Hepatocyte (in vitro differentiated cells): Measurements from ENCODE around the gene BCAS3.

Source experiments
- EZH2 ChIP-seq: fragments of 200-600 bp; sonication (generic); IDR thresholded peaks from 2 replicates; pipeline ENCODE4 v1.6.1; 2016; ENCODE audit warnings: antibody characterized with exemption, mild to moderate bottlenecking, borderline replicate concordance
- EZH2phosphoT487 ChIP-seq: fragments of 200-600 bp; sonication (generic); IDR thresholded peaks from one replicate; pipeline ENCODE4 v1.6.1; 2018; ENCODE audit warnings: antibody characterized with exemption, mild to moderate bottlenecking, low read depth, moderate library complexity; ENCODE audit not compliant: unreplicated experiment, severe bottlenecking
- TF ChIP-seq, protein P1 (sequence below): fragments of 200-600 bp; sonication (generic); IDR thresholded peaks from 2 replicates; pipeline ENCODE4 v1.5.1; 2016; ENCODE audit warnings: antibody characterized with exemption, mild to moderate bottlenecking; ENCODE audit not compliant: poor library complexity

DNA sequence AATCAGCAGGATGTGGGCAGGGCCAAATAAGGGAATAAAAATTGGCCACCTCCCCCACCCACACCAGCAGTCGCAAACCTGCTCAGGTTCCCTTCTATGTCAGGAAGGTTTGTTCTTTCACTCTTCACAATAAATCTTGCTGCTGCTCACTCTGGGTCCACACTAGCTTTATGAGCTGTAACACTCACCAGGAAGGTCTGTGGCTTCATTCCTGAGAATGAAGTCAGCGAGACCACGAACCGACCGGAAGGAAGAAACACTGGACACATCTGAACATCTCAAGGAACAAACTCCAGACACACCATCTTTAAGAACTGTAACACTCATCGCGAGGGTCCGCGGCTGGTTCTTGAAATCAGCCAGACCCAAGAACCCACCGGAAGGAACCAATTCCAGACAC is 606.5 kb downstream of the BCAS3 start:
- TF ChIP-seq EZH2 (no peak), EZH2phosphoT487 (no peak)
- TF ChIP-seq, protein P1, sequence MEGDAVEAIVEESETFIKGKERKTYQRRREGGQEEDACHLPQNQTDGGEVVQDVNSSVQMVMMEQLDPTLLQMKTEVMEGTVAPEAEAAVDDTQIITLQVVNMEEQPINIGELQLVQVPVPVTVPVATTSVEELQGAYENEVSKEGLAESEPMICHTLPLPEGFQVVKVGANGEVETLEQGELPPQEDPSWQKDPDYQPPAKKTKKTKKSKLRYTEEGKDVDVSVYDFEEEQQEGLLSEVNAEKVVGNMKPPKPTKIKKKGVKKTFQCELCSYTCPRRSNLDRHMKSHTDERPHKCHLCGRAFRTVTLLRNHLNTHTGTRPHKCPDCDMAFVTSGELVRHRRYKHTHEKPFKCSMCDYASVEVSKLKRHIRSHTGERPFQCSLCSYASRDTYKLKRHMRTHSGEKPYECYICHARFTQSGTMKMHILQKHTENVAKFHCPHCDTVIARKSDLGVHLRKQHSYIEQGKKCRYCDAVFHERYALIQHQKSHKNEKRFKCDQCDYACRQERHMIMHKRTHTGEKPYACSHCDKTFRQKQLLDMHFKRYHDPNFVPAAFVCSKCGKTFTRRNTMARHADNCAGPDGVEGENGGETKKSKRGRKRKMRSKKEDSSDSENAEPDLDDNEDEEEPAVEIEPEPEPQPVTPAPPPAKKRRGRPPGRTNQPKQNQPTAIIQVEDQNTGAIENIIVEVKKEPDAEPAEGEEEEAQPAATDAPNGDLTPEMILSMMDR: no peak
